Caco-2 (cell line): ENCODE results near the gene CIBAR2. TPM values are rescaled to one million over a fixed set of nuclear protein-coding genes. Genes with fewer than 3 reads are reported as not detected.
"Not testable (repeated sequence)": the region's sequence is repeated elsewhere in the genome, so short reads cannot be mapped to it uniquely, and the experiment has no call there.

Experiments used
- BruUV-seq: library from RNA; stranded (reverse); fragments of 400-500 nt; replicated peaks from 2 replicates; lab custom pipeline; 2021; lab: Mats Ljungman, UMichigan
- CTCF ChIA-PET: fragments of 300-600 bp; sonication (Branson Sonifier 250); formaldehyde crosslinking; loops from one replicate; lab custom pipeline; 2022; ENCODE audit warnings: antibody characterized with exemption; lab: Charles Lee
- POLR2A ChIA-PET: fragments of 300-600 bp; sonication (Branson Sonifier 250); formaldehyde crosslinking; loops from one replicate; lab custom pipeline; 2022; ENCODE audit warnings: antibody characterized with exemption; lab: Charles Lee
- DNase-seq, 2 experiments: peaks; one replicate each; pipeline versions ENCODE4 v3.0.0 to v3.0.0-alpha.2; 2020 to 2022
- H3K27me3 ChIP-seq: replicated peaks from 2 replicates; pipeline ENCODE4 v1.6.0; 2011; ENCODE audit warnings: low read length; ENCODE audit not compliant: control insufficient read depth, insufficient read depth
- H3K36me3 ChIP-seq: 2 replicates; pipeline ENCODE4 v1.5.1; 2011; ENCODE audit warnings: low read length; ENCODE audit not compliant: control insufficient read depth, insufficient read depth
- H3K4me1 ChIP-seq: fragments of 250-450 bp; sonication (Bioruptor Pico); 2 replicates; pipeline ENCODE4 v1.5.1; 2020; ENCODE audit warnings: mild to moderate bottlenecking
- H3K4me3 ChIP-seq: 2 replicates; pipeline ENCODE4 v1.5.1; 2011; ENCODE audit warnings: low read depth, mild to moderate bottlenecking, control low read depth, low read length
- H3K9me3 ChIP-seq: fragments of 250-450 bp; sonication (Bioruptor Pico); 2 replicates; pipeline ENCODE4 v1.5.1; 2020; ENCODE audit warnings: mild to moderate bottlenecking, moderate library complexity
- H3K27ac Mint-ChIP-seq: one replicate; pipeline ENCODE4 v1.8.0; 2022; ENCODE audit warnings: mixed read lengths; ENCODE audit not compliant: unreplicated experiment
- H3K27me3 Mint-ChIP-seq: one replicate; pipeline ENCODE4 v1.8.0; 2022; ENCODE audit warnings: mixed read lengths; ENCODE audit not compliant: insufficient read depth, unreplicated experiment
- H3K36me3 Mint-ChIP-seq: one replicate; pipeline ENCODE4 v1.8.0; 2022; ENCODE audit warnings: mild to moderate bottlenecking, mixed read lengths; ENCODE audit not compliant: insufficient read depth, unreplicated experiment
- H3K4me1 Mint-ChIP-seq: one replicate; pipeline ENCODE4 v1.8.0; 2022; ENCODE audit warnings: low read depth, mixed read lengths; ENCODE audit not compliant: unreplicated experiment
- H3K4me3 Mint-ChIP-seq: one replicate; pipeline ENCODE4 v1.8.0; 2022; ENCODE audit warnings: mild to moderate bottlenecking, moderate library complexity, mixed read lengths; ENCODE audit not compliant: unreplicated experiment
- H3K9me3 Mint-ChIP-seq: one replicate; pipeline ENCODE4 v1.8.0; 2022; ENCODE audit warnings: mixed read lengths; ENCODE audit not compliant: unreplicated experiment
- CTCF ChIP-seq, 2 experiments: fragments of 200-600 bp in 1 of 2; IDR thresholded peaks; 1 replicate in 1 of 2; 2 replicates in 1 of 2; pipeline versions ENCODE4 v1.5.1 to v1.8.0; 2011 to 2022; ENCODE audit warnings: antibody characterized with exemption in 1 of 2, control low read depth in 1 of 2, inconsistent platforms in 1 of 2, low read depth in 1 of 2, low read length in 1 of 2, mild to moderate bottlenecking in 1 of 2, moderate library complexity in 1 of 2; ENCODE audit not compliant: insufficient read depth in 1 of 2, severe bottlenecking in 1 of 2, unreplicated experiment in 1 of 2
- intact Hi-C: fragments of 100-400 bp; cut with micrococcal nuclease; formaldehyde crosslinking; loops from one replicate; pipeline ENCODE4 v1.10.0; 2022; ENCODE audit not compliant: unreplicated experiment
- total RNA-seq: library from RNA; stranded (reverse); gene quantifications from 2 replicates; pipeline ENCODE4 v1.2.3, GENCODE V29; 2022

CIBAR2 gene
- total RNA-seq, 1 experiment from 2014 or later = not detected

- Histone ChIP-seq H3K4me1 (0 out of 2 replicates have a peak, but pooled peaks cover 4% of the 10 kb centered on the region), H3K27me3 (no peaks in the 10 kb centered on the region), H3K4me3 (no peak overlapping the region), H3K36me3 (no peaks in the 10 kb centered on the region), H3K9me3 (no peaks in the 10 kb centered on the region)
- H3K9me3 Mint-ChIP-seq = no peaks in the 10 kb centered on the region
- ChIA-PET POLR2A (no interaction called here), CTCF (interaction anchor here (0.7 to 1.5 kb wide), 5 partner anchors 9 to 82 kb away, joined by 3 to 19 read pairs (median 6); partner anchors contain the start of gene KIAA0513)
- no peaks in the 10 kb centered on the region for H3K27me3 Mint-ChIP-seq
- no peak for DNase-seq
- BruUV-seq = no TSS peak
- peaks cover 15% of the 10 kb centered on the region for H3K4me1 Mint-ChIP-seq
- intact Hi-C loops = no loop called here
- H3K27ac Mint-ChIP-seq = no peak overlapping the region
- no peak for TF ChIP-seq CTCF (IDR thresholded peaks at IDR 0.05; ENCODE audit: insufficient read depth in 1 of 2, low read depth in 1 of 2, low read length in 1 of 2, severe bottlenecking in 1 of 2, unreplicated experiment in 1 of 2)
- no peak overlapping the region for H3K4me3 Mint-ChIP-seq
- no peaks in the 10 kb centered on the region for H3K36me3 Mint-ChIP-seq
Measured at GRCh38 chr16:85055493-85056210, 56.6 kb downstream of the CIBAR2 start.

GRCh38 chr16:85054948-85055492 is 57.3 kb downstream of the CIBAR2 start:
- Histone ChIP-seq H3K36me3 (no peaks in the 10 kb centered on the region), H3K27me3 (no peaks in the 10 kb centered on the region), H3K9me3 (no peaks in the 10 kb centered on the region), H3K4me3 (no peak overlapping the region), H3K4me1 (0 out of 2 replicates have a peak, but pooled peaks cover 4% of the 10 kb centered on the region)
- POLR2A ChIA-PET = no interaction called here
- Mint-ChIP-seq H3K27ac (no peak overlapping the region), H3K4me3 (no peak overlapping the region), H3K9me3 (no peaks in the 10 kb centered on the region), H3K27me3 (no peaks in the 10 kb centered on the region), H3K4me1 (peaks cover 15% of the 10 kb centered on the region), H3K36me3 (no peaks in the 10 kb centered on the region)
- BruUV-seq = no TSS peak
- intact Hi-C loops = no loop called here
- CTCF ChIA-PET = interaction anchor here (1.5 kb wide), 1 partner anchor 32 kb away, joined by 19 read pairs; no protein-coding TSS in a partner anchor
- no peak for DNase-seq
- TF ChIP-seq CTCF (IDR thresholded peaks at IDR 0.05; ENCODE audit: insufficient read depth in 1 of 2, low read depth in 1 of 2, low read length in 1 of 2, severe bottlenecking in 1 of 2, unreplicated experiment in 1 of 2) = no peak

- intact Hi-C loops, H3K27me3 ChIP-seq, H3K4me3 ChIP-seq, BruUV-seq, H3K27me3 Mint-ChIP-seq, H3K4me1 ChIP-seq, H3K9me3 Mint-ChIP-seq, H3K4me3 Mint-ChIP-seq, CTCF ChIA-PET, POLR2A ChIA-PET, DNase-seq, H3K36me3 Mint-ChIP-seq, H3K9me3 ChIP-seq, H3K27ac Mint-ChIP-seq, H3K36me3 ChIP-seq: not testable (repeated sequence)
- H3K4me1 Mint-ChIP-seq = peaks cover 15% of the 10 kb centered on the region
Measured at GRCh38 chr16:85054321-85054720, 58.0 kb downstream of the CIBAR2 start.
